ACHN (cell line): ENCODE data around the gene ENPP3.

Experiments
- DNase-seq: peaks from one replicate; pipeline ENCODE4 v3.0.0-alpha.2; 2015
- in situ Hi-C: cut with HindIII; loops from 2 replicates; pipeline ENCODE4 v1.10.0; 2017; ENCODE audit warnings: low sequenced_read_pairs, low pct_ligation_motif_present, low pct_unique_long_range_greater_than_20kb

The ENPP3 gene

GRCh38 chr6:131754088-131754487, 117.0 kb downstream of the ENPP3 start:
- in situ Hi-C loops: no loop called here
- no peak for DNase-seq

- in situ Hi-C loops: no loop called here
- no peak for DNase-seq
These were observed 117.8 kb downstream of the ENPP3 start for GRCh38 chr6:131754715-131755567.

GRCh38 chr6:131755597-131755996, 118.5 kb downstream of the ENPP3 start:
- no peak for DNase-seq
- in situ Hi-C loops: no loop called here

- in situ Hi-C loops: no loop called here
- no peak for DNase-seq
These were observed 118.9 kb downstream of the ENPP3 start for GRCh38 chr6:131756039-131756438.

GRCh38 chr6:131758920-131759319, 121.8 kb downstream of the ENPP3 start:
- no peak for DNase-seq
- in situ Hi-C loops: no loop called here

- in situ Hi-C loops: no loop called here
- no peak for DNase-seq
These were observed 124.1 kb downstream of the ENPP3 start for GRCh38 chr6:131761060-131761761.

GRCh38 chr6:131761762-131762067, 124.6 kb downstream of the ENPP3 start:
- in situ Hi-C loops: no loop called here
- no peak for DNase-seq

- DNase-seq: no peak
- in situ Hi-C loops: no loop called here
These were observed 125.9 kb downstream of the ENPP3 start for GRCh38 chr6:131762984-131763383.

GRCh38 chr6:131763749-131764148, 126.6 kb downstream of the ENPP3 start:
- DNase-seq: no peak

GRCh38 chr6:131764350-131764749, 127.2 kb downstream of the ENPP3 start:
- no peak for DNase-seq
- in situ Hi-C loops: no loop called here

More at GRCh38 chr6:131763749-131764148, 126.6 kb downstream of the ENPP3 start:
- in situ Hi-C loops: no loop called here

GRCh38 chr6:131765081-131765803, 128.1 kb downstream of the ENPP3 start:
- in situ Hi-C loops: no loop called here
- no peak for DNase-seq

GRCh38 chr6:131765804-131766135, 128.7 kb downstream of the ENPP3 start:
- in situ Hi-C loops: no loop called here
- no peak for DNase-seq

- in situ Hi-C loops: no loop called here
These were observed 129.5 kb downstream of the ENPP3 start for GRCh38 chr6:131766631-131767030.

GRCh38 chr6:131768964-131769363, 131.9 kb downstream of the ENPP3 start:
- in situ Hi-C loops: no loop called here
- DNase-seq: no peak

More at GRCh38 chr6:131766631-131767030, 129.5 kb downstream of the ENPP3 start:
- DNase-seq: no peak

- in situ Hi-C loops: no loop called here
- no peak for DNase-seq
These were observed 132.5 kb downstream of the ENPP3 start for GRCh38 chr6:131769385-131770141.

GRCh38 chr6:131770776-131771175, 133.7 kb downstream of the ENPP3 start:
- in situ Hi-C loops: no loop called here
- DNase-seq: no peak

- in situ Hi-C loops: no loop called here
These were observed 136.3 kb downstream of the ENPP3 start for GRCh38 chr6:131773284-131773950.

GRCh38 chr6:131775886-131776285, 138.8 kb downstream of the ENPP3 start:
- no peak for DNase-seq
- in situ Hi-C loops: no loop called here

More at GRCh38 chr6:131773284-131773950, 136.3 kb downstream of the ENPP3 start:
- no peak for DNase-seq
